IMR-90 (cell line): ENCODE data around the gene CAMK4. TPM values are rescaled to one million over a fixed set of nuclear protein-coding genes. Genes with fewer than 3 reads are reported as not detected.

Source experiments
- ATAC-seq: fragments of 200-7000 bp; cut with Tn5 transposase; 2 replicates; pipeline ENCODE4 v1.9.1; 2020; ENCODE audit warnings: low read depth, mild to moderate bottlenecking, moderate library complexity
- BruUV-seq: library from RNA; stranded (reverse); fragments of 400-500 nt; replicated peaks from 2 replicates; lab custom pipeline; 2021; lab: Mats Ljungman, UMichigan
- CTCF ChIA-PET: fragments of 300-600 bp; formaldehyde crosslinking; extraction: SDS; loops from one replicate; lab custom pipeline; 2021; ENCODE audit warnings: antibody characterized with exemption; lab: Yijun Ruan, JAX
- POLR2A ChIA-PET: fragments of 300-600 bp; sonication (Branson Sonifier 250); formaldehyde crosslinking; loops from one replicate; lab custom pipeline; 2022; ENCODE audit warnings: antibody characterized with exemption; ENCODE audit not compliant: unreplicated experiment; lab: Charles Lee
- DNase-seq: peaks from one replicate; pipeline ENCODE4 v3.0.0; 2013
- H2AFZ ChIP-seq: replicated peaks from 2 replicates; pipeline ENCODE3; 2013; ENCODE audit warnings: low read length, mild to moderate bottlenecking; ENCODE audit not compliant: poor library complexity
- H2AK5ac ChIP-seq: 2 replicates; pipeline ENCODE4 v1.6.1; 2013; ENCODE audit warnings: low read depth, low read length, inconsistent platforms
- H2AK9ac ChIP-seq: replicated peaks from 2 replicates; pipeline ENCODE3; 2013; ENCODE audit warnings: mild to moderate bottlenecking, low read depth, low read length, moderate library complexity; ENCODE audit not compliant: poor library complexity
- H2BK120ac ChIP-seq: 2 replicates; pipeline ENCODE4 v1.6.1; 2013; ENCODE audit warnings: low read depth, low read length, inconsistent platforms
- H2BK15ac ChIP-seq: 3 replicates; pipeline ENCODE4 v1.6.1; 2013; ENCODE audit warnings: low read depth, low read length, inconsistent platforms
- H2BK20ac ChIP-seq: 2 replicates; pipeline ENCODE4 v1.6.1; 2013; ENCODE audit warnings: low read depth, mild to moderate bottlenecking, inconsistent platforms, low read length, moderate library complexity
- H2BK5ac ChIP-seq: 2 replicates; pipeline ENCODE4 v1.6.1; 2013; ENCODE audit warnings: mild to moderate bottlenecking, low read depth, low read length, inconsistent platforms; ENCODE audit not compliant: poor library complexity, severe bottlenecking
- H3K14ac ChIP-seq: replicated peaks from 2 replicates; pipeline ENCODE4 v1.6.1; 2013; ENCODE audit warnings: low read depth, low read length, inconsistent platforms
- H3K18ac ChIP-seq: 2 replicates; pipeline ENCODE4 v1.6.1; 2013; ENCODE audit warnings: low read depth, low read length, control low read depth
- H3K23ac ChIP-seq: 2 replicates; pipeline ENCODE4 v1.6.1; 2013; ENCODE audit warnings: low read depth, low read length, inconsistent platforms
- H3K27ac ChIP-seq: 2 replicates; pipeline ENCODE4 v1.5.1; 2013; ENCODE audit warnings: mild to moderate bottlenecking, control low read depth, low read length; ENCODE audit not compliant: insufficient read depth
- H3K27me3 ChIP-seq: 2 replicates; pipeline ENCODE4 v1.6.1; 2013; ENCODE audit warnings: low read length; ENCODE audit not compliant: control insufficient read depth, insufficient read depth
- H3K36me3 ChIP-seq: 2 replicates; pipeline ENCODE4 v1.6.1; 2013; ENCODE audit warnings: low read length, mixed read lengths; ENCODE audit not compliant: control insufficient read depth, insufficient read depth
- H3K4ac ChIP-seq: 2 replicates; pipeline ENCODE4 v1.6.1; 2013; ENCODE audit warnings: low read depth, low read length, inconsistent platforms
- H3K4me1 ChIP-seq: 2 replicates; pipeline ENCODE4 v1.6.1; 2013; ENCODE audit warnings: low read length, mixed read lengths; ENCODE audit not compliant: control insufficient read depth, insufficient read depth
- H3K4me2 ChIP-seq: 2 replicates; pipeline ENCODE4 v1.6.1; 2013; ENCODE audit warnings: low read depth, mild to moderate bottlenecking, control low read depth, low read length, moderate library complexity
- H3K4me3 ChIP-seq: 2 replicates; pipeline ENCODE4 v1.5.1; 2013; ENCODE audit warnings: low read depth, mild to moderate bottlenecking, control low read depth, low read length, moderate library complexity; ENCODE audit not compliant: insufficient read depth
- H3K56ac ChIP-seq: 2 replicates; pipeline ENCODE4 v1.6.1; 2013; ENCODE audit warnings: low read length, inconsistent platforms; ENCODE audit not compliant: insufficient read depth; ENCODE audit errors: extremely low read depth
- H3K79me1 ChIP-seq, 2 experiments: 2 replicates each; pipeline ENCODE4 v1.6.1; 2013; ENCODE audit warnings: low read length in 2 of 2, inconsistent platforms in 1 of 2, low read depth in 1 of 2
- H3K9ac ChIP-seq: 2 replicates; pipeline ENCODE4 v1.6.1; 2013; ENCODE audit warnings: low read depth, low read length, control low read depth
- H3K9me1 ChIP-seq: 2 replicates; pipeline ENCODE4 v1.6.1; 2013; ENCODE audit warnings: low read length, inconsistent platforms; ENCODE audit not compliant: insufficient read depth
- H3K9me3 ChIP-seq: 2 replicates; pipeline ENCODE4 v1.6.1; 2013; ENCODE audit warnings: low read length; ENCODE audit not compliant: control insufficient read depth, insufficient read depth
- H4K20me1 ChIP-seq: 2 replicates; pipeline ENCODE4 v1.6.1; 2013; ENCODE audit warnings: low read length, inconsistent platforms; ENCODE audit not compliant: insufficient read depth
- H4K5ac ChIP-seq: 2 replicates; pipeline ENCODE4 v1.6.1; 2013; ENCODE audit warnings: mild to moderate bottlenecking, low read depth, low read length, control low read depth
- H4K8ac ChIP-seq, 2 experiments: 2 replicates each; pipeline ENCODE4 v1.6.1; 2013; ENCODE audit warnings: low read depth in 2 of 2, low read length in 2 of 2, control low read depth in 1 of 2, inconsistent platforms in 1 of 2
- H4K91ac ChIP-seq: 2 replicates; pipeline ENCODE4 v1.6.1; 2013; ENCODE audit warnings: low read depth, low read length, inconsistent platforms; ENCODE audit not compliant: insufficient read depth
- BHLHE40 ChIP-seq: fragments of 150-350 bp; IDR thresholded peaks from 2 replicates; pipeline ENCODE4 v1.6.1; 2016; ENCODE audit warnings: mild to moderate bottlenecking, low read depth, low read length
- WGBS, 2 experiments: methylation state at CpG; one replicate each; pipeline versions ENCODE4 v1.1.5 to v1.1.7; 2013; ENCODE audit warnings: missing lambda C conversion rate in 2 of 2; ENCODE audit not compliant: insufficient read length in 1 of 2; ENCODE audit errors: extremely low coverage in 2 of 2; 5-methylcytosine and 5-hydroxymethylcytosine counted together
- dilution Hi-C: fragments of 300-500 bp; cut with HindIII; formaldehyde crosslinking; loops from one replicate; pipeline ENCODE4 v1.14.3; 2018; ENCODE audit warnings: low sequenced_read_pairs; ENCODE audit not compliant: unreplicated experiment
- in situ Hi-C: fragments of 300-500 bp; cut with MboI; formaldehyde crosslinking; loops from 3 replicates; pipeline ENCODE4 v1.14.3; 2019; ENCODE audit warnings: low sequenced_read_pairs, inconsistent platforms, mixed read lengths
- intact Hi-C: fragments of 100-400 bp; cut with micrococcal nuclease; formaldehyde crosslinking; loops from 2 replicates; pipeline ENCODE4 v1.10.0; 2022
- polyA plus RNA-seq, 3 experiments: library from polyadenylated mRNA; depleted of rRNA; stranded (reverse); fragments of >200 nt; gene quantifications; 2 replicates each; pipeline ENCODE4 v1.2.3, GENCODE V29; 2012; ENCODE audit warnings: low replicate concordance in 1 of 3
- total RNA-seq: library from RNA; depleted of rRNA; stranded (reverse); fragments of >200 nt; gene quantifications from 2 replicates; pipeline ENCODE4 v1.2.3, GENCODE V29; 2012
- TF ChIP-seq, protein P1 (sequence below): fragments of 150-350 bp; IDR thresholded peaks from 2 replicates; pipeline ENCODE4 v1.6.1; 2016; ENCODE audit warnings: low read depth, mild to moderate bottlenecking, low read length, moderate library complexity, borderline replicate concordance
- TF ChIP-seq, protein P2 (sequence below): fragments of 150-350 bp; IDR thresholded peaks from 2 replicates; pipeline ENCODE4 v1.6.1; 2017; ENCODE audit warnings: mild to moderate bottlenecking, antibody characterized with exemption, low read length, low read depth

CAMK4 gene
- total and polyA plus RNA-seq, 2 of the 4 experiments (the other 2 are of a cell fraction), result 3.7 to 4.8 TPM

DNA sequence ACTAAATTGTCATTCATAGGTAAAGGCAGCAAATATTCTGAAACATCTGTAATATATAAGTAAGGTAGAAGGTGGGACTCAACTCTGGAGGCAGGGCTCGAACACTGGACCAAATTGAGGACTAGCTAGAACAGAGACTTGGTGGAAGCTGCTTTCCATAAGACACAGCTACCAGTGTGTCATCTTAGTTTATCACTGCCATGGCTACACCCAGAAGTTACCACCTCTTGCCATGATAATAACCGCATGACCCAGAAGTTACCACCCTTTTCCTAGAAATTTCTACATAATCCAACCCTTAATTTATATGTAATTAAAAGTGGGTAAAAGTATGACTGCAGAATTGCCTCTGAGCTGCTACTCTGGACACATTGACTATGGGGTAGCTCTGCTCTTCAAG, 188.4 kb downstream of the CAMK4 start:
- Histone ChIP-seq H3K23ac (no peak overlapping the region), H2AK5ac (no peak overlapping the region), H3K9me1 (no peaks in the 10 kb centered on the region), H3K79me1 (no peaks in the 10 kb centered on the region), H3K4me2 (no peak overlapping the region), H3K4me3 (no peak overlapping the region), H3K4ac (no peak overlapping the region), H3K18ac (no peak overlapping the region), H2BK15ac (no peak overlapping the region), H3K56ac (no peak overlapping the region), H4K20me1 (no peaks in the 10 kb centered on the region), H4K8ac (no peak overlapping the region), H3K27me3 (no peaks in the 10 kb centered on the region), H2BK5ac (no peak overlapping the region), H3K4me1 (no peaks in the 10 kb centered on the region), H2AK9ac (no peak overlapping the region), H3K14ac (no peak overlapping the region), H3K9ac (no peak overlapping the region), H3K9me3 (no peaks in the 10 kb centered on the region; the same call in 1 of the 2 replicates), H2BK120ac (no peak overlapping the region), H4K5ac (no peak overlapping the region), H3K27ac (no peak overlapping the region), H2AFZ (no peak overlapping the region), H3K36me3 (no peaks in the 10 kb centered on the region), H4K91ac (no peak overlapping the region), H2BK20ac (no peak overlapping the region)
- no TSS peak for BruUV-seq
- no peak for DNase-seq
- CTCF ChIA-PET, result no interaction called here
- TF ChIP-seq, protein P1, sequence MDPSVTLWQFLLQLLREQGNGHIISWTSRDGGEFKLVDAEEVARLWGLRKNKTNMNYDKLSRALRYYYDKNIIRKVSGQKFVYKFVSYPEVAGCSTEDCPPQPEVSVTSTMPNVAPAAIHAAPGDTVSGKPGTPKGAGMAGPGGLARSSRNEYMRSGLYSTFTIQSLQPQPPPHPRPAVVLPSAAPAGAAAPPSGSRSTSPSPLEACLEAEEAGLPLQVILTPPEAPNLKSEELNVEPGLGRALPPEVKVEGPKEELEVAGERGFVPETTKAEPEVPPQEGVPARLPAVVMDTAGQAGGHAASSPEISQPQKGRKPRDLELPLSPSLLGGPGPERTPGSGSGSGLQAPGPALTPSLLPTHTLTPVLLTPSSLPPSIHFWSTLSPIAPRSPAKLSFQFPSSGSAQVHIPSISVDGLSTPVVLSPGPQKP, result no peak
- TF ChIP-seq, protein P2, sequence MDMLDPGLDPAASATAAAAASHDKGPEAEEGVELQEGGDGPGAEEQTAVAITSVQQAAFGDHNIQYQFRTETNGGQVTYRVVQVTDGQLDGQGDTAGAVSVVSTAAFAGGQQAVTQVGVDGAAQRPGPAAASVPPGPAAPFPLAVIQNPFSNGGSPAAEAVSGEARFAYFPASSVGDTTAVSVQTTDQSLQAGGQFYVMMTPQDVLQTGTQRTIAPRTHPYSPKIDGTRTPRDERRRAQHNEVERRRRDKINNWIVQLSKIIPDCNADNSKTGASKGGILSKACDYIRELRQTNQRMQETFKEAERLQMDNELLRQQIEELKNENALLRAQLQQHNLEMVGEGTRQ, result no peak
- no peak for TF ChIP-seq BHLHE40
- WGBS, 2 experiments, result no CpG with 5 or more reads among the region's 2 CpGs
- intact Hi-C loops, result no loop called here
- in situ Hi-C loops, result no loop called here
- POLR2A ChIA-PET, result no interaction called here
- dilution Hi-C loops, result no loop called here
- no peak for ATAC-seq
